Stimulated activated CD8-positive, alpha-beta memory T cell treated with anti-CD3 and anti-CD28 coated beads, Interleukin-2, amount 100 ng/mL, for 48 hours (primary cell): Measurements from ENCODE around the gene LOXHD1.

ENCODE experiments used
- DNase-seq, 2 donors: peaks; one replicate each; pipeline ENCODE4 v3.0.0-alpha.2; 2020; ENCODE audit warnings: low read depth in 2 of 2

LOXHD1 gene, protein sequence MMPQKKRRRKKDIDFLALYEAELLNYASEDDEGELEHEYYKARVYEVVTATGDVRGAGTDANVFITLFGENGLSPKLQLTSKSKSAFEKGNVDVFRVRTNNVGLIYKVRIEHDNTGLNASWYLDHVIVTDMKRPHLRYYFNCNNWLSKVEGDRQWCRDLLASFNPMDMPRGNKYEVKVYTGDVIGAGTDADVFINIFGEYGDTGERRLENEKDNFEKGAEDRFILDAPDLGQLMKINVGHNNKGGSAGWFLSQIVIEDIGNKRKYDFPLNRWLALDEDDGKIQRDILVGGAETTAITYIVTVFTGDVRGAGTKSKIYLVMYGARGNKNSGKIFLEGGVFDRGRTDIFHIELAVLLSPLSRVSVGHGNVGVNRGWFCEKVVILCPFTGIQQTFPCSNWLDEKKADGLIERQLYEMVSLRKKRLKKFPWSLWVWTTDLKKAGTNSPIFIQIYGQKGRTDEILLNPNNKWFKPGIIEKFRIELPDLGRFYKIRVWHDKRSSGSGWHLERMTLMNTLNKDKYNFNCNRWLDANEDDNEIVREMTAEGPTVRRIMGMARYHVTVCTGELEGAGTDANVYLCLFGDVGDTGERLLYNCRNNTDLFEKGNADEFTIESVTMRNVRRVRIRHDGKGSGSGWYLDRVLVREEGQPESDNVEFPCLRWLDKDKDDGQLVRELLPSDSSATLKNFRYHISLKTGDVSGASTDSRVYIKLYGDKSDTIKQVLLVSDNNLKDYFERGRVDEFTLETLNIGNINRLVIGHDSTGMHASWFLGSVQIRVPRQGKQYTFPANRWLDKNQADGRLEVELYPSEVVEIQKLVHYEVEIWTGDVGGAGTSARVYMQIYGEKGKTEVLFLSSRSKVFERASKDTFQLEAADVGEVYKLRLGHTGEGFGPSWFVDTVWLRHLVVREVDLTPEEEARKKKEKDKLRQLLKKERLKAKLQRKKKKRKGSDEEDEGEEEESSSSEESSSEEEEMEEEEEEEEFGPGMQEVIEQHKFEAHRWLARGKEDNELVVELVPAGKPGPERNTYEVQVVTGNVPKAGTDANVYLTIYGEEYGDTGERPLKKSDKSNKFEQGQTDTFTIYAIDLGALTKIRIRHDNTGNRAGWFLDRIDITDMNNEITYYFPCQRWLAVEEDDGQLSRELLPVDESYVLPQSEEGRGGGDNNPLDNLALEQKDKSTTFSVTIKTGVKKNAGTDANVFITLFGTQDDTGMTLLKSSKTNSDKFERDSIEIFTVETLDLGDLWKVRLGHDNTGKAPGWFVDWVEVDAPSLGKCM (N-terminal part only)

DNA sequence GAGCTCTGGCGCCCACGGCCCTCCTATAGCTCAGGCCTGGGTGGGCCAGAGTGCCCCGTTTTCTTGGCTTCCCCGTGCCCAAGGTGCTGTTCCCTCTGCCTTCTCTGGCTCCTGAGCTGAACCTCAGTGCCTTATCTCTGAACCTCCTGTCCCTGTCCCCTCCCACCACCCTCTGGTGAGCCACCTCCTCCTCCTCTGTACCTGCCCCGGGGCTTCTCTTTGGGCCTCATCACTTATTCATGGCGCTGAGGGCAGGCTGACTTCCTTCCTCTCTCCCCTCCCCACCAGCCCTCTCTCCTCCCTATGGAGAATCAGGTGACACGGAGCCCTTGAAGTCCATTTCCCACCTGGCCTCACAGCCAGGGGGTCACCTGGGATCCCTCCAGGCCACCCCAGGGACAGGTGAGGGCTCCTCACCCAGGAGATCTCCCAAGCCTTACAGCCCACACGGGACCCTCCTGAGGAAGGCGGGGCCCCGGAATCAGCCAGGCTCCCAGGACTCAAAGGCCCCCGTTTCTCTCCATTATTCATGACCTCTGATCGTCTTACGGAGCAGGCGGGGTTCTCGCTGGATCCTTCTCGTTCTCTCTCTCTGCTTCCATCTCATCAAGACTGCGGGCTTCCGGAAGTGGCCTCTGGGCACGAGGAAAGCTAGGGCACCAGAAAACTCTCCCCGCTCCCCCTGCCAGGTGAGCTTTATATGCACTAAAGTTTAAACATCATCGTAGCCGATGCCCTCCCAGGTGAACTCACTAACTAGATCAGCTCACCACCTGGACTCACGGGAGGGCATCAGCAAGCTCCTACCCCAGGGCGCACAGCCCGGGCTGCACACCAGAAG is at the start of gene LOXHD1:
TSS of gene LOXHD1 (minus strand) at position 106 of the 841 bp plus-strand sequence. CDS start 187 bp downstream, outside the sequence.
- no peak for DNase-seq

DNA sequence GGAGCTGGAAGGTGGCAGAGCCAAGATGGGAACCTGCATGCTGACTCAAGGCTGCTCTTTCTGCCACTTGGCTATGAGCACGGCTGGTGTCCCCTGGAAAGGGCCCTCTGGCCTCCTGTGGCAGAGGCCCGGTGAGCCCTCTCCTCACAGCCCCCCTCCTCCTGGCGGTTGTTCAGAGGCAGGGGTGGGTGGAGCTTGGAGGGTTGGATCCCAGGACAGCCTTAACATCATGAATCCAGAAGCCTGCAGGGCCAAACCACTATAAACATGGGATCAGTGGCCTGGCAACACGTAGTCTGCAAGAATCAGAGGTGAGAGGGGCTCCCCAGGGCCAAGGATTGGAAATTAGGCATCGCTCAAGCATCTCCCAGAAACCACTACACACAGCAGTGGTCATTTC is 48.5 kb upstream of the LOXHD1 start:
- no peak for DNase-seq

DNA sequence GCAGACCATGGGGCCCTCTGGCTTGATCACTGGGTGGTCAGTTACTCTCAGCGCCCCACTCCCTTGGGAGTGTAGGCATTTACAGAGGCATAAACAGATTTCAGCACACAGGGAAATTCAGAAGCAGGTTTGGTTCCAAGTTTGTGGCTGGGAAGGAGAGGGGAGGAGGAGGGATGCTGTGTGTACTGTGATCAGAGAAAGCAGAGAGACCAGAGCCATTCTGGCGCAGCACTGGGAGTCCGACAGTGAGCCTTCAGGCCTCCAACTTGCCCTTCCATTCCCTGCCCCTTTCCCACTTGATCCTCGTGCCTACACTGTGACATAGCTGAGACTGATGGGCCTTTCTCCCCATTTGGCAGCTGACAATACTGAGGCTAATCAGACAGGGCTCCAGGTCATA is 47.8 kb upstream of the LOXHD1 start:
- no peak for DNase-seq

DNA sequence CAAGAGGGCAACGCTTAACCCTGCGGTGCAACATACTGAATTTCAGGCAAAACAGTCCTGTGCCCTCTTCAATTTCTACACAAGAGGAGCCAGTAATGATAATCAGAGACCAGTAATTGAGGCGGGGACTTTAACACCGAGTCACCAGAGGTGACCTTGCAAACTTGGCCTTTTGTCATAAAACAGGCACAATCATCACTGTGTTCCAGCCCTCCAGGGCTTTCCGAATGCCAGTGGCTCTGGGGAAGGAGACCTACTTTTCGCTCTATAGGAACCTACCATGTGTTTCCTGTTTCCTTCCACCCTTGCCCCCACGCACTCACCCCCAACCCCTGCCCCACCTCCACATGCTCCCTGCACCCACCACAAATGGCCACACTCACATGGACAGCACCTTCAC is 47.2 kb upstream of the LOXHD1 start:
- no peak for DNase-seq

DNA sequence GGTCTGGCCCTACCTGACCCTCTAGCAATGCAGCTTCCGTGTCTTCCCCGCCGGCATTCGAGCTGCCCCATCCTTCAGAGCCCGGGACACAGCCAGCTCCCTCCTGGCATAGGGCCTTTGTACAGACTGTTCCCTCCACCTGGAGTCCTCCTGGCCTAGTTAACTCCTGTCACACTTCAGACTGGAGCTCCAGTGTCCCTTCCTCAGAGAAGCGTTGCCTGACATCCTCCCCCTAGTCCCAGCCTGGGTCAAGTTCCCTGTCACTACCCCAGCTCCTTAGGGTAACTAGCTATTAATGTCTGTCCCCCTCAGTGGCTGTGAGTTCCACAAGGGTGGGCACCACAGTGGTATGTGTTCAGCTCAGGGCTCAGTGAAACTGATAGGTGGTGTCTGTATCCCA is 45.5 kb upstream of the LOXHD1 start:
- DNase-seq = no peak

DNA sequence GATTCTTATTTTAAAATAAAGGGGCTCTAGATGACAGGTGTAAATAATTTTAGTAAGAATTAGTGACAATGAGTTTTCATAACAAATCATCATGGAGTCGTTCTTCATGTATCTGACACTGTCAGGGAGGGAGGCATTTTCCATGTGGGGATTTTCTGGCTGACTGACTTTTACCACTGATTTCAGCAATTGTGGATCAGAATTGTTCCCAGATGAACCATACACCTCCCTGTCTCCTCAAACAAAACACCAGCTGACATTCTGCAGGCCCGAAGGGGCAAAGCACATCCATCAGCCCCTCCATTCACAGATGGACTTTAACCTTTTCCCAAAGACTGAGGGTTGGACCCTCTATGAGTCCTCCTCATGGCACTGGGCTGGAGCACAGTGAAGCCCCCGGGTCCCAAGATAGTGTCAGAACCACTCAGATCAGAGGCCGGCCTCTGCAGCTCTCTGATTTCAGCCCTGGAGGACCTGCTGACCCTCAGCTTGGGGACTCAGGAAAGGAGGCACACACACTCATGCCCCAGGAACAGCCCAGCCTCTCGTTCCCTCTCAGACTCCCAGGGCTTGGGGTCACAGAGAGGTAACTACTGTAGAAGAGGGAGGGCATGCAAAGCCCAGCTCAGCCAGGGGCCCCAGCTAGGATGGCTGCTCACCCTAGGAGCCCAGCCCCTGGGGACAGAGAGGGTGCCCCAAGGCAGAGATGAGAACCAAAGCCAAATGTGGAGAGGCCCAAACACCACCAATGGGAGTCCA is 43.2 kb upstream of the LOXHD1 start:
- DNase-seq = no peak

DNA sequence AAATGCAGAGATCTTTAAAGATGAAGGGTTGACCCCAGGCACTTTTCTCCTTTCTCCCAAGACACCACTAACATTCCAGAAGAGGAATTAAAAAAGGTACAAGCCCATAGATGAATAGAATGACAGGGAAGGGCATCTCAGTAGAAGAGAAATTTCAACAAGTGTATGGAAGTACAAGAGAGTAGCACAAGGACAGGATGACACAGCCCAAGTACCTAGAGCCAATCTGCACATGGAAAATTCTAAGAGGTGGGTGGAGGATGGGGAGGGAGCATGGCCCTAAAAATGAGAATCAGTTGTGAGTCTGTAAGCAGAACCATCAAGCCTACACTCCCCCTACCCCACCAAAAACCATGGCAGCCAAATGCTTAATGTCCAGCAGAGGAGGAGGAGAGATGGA is 39.7 kb upstream of the LOXHD1 start:
- DNase-seq = no peak

DNA sequence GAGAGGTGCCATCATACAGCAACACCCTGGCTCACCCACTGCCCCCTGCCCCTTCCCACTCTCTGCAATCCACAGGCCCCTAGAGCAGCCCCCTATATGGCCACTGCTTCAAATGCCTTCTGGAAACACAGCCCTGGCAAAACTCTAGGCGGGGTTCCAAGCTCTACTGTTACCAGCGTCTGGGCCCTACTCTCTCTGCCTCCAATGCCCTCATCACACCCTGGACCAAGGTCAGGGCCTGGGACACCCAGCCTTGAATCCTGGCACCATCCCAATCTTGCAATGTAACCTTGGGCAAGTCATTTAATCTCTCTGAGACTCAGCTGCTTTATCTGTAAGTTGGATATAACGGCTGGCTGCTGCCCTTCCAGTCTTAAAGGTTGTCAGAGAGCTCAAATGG is 39.2 kb upstream of the LOXHD1 start:
- DNase-seq = no peak

DNA sequence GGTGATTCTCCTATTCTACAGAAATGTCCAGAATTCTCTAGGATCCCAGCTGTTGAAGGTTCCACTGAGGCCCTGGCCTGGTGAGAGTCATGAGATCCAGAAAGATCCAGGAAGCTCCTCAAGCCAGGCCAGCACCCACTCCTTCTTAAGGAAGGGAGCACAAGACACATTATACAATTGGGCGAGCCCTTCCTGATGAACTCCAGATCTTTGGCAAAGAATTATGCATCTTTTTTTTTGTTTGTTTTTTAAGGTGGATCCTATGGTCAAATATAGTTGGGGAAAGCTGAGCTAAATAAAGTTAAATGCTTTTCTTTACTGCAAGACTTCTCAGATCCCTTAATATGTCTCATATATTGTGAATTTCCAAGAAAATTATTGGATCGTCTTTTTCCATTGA is 37.0 kb upstream of the LOXHD1 start:
- DNase-seq = no peak

DNA sequence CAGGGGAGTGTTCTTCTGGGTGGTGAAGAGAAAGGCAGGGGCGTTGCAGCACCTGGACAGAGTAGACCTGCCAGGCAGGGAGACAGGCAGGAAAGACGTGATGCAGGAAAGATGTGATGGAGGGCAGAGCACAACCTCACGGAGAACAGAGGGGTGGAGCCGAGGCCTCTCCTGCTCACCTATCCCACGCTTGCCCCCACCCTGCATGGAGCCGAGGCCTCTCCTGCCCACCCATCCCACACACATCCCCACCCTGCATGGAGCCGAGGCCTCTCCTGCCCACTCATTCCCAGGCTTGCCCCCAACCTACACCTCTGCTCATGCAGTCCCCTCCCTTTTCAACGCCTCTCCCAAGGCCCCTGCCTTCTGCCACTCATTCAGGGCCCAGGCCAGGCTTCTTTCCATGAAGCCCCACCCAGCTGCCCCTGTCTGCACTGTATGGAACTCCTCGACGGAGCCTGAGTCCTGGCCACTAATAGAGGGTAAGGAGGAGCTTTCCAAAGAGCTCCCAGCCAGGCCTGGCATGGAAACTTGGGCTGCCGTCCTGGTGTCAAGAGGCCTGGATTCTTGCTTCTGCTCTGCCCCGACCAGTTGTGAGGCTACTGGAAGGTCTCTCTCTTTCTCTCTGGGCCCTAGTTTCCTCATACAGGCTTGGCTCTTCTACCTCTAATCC is 32.0 kb upstream of the LOXHD1 start:
- no peak for DNase-seq

DNA sequence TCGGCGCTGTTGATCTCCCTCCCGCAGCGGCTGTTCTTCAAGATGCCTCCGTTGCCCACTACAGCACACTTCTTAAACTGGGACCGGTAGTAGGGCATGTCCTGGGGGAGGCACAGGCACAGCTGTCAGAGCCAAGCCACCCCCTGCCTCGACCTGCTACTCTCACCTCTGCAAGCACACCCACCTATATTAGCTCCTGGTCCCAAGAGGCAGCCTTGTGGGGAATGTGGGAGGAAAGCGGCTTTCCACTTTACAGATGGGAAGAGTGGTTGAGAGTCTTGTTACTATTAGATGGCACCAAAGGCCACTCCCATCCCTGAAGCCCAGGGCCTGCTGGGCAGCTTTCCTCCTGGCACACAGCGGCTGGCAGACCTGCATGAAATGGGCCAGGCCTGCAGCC is 29.2 kb upstream of the LOXHD1 start:
- no peak for DNase-seq

DNA sequence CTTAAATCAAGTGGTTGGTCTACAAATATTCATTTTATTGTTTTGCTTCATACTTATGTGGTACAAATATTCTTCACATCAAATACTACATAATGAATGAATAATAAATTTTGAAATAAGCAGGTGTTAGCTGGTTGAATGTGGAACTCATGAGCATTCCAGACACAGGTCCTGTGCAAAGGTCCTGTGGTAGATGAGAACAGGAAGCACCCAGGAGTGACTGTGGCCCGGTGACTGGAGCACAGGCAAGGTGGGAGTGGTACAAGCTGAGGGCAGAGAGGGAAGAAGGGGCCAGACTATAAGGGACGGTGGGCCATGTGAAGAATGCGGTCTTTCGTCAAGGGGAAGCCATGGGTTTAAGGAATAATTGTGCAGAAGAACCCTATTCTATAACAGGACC is 26.2 kb upstream of the LOXHD1 start:
- no peak for DNase-seq

DNA sequence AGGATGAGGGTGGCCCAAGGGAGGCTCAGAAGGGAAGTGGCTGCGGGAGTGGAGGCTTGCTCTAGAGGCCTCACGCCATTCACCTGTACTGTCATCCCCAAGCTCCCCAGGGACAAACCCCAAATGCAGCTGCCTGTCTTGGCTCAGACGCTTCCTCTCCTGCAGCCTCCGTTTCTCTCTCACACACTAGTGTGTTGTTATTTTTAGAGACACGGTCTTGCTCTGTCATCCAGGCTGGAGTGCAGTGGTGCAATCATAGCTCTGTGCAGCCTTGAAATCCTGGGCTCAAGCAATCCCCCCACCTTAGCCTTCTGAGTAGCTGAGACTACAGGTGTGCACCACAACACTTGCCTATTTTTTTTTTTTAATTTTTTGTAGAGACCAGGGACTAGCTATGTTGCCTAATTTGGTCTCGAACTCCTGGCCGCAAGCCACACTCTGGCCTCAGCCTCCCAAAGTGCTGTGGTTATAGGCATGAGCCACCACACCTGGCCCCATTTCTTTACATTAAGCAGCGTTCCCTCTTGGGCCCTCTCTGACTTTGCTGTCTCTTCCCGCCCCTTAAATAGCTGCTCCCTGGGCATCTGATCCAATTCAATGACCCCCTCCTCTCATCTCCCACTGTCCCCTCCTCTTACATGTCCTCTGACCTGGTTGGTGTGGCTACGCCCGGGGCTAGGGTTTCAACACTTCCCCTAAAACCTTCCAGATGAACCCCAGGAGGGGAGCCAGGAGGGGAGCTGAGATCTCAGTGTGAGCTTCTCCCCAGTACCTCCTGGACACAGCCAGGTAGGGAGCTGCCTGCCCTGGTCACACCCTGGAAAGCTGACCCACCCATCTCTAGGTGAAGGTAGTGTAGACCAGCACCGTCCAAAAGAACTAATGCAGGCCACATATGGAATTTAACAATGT is 24.0 kb upstream of the LOXHD1 start:
- DNase-seq = no peak

DNA sequence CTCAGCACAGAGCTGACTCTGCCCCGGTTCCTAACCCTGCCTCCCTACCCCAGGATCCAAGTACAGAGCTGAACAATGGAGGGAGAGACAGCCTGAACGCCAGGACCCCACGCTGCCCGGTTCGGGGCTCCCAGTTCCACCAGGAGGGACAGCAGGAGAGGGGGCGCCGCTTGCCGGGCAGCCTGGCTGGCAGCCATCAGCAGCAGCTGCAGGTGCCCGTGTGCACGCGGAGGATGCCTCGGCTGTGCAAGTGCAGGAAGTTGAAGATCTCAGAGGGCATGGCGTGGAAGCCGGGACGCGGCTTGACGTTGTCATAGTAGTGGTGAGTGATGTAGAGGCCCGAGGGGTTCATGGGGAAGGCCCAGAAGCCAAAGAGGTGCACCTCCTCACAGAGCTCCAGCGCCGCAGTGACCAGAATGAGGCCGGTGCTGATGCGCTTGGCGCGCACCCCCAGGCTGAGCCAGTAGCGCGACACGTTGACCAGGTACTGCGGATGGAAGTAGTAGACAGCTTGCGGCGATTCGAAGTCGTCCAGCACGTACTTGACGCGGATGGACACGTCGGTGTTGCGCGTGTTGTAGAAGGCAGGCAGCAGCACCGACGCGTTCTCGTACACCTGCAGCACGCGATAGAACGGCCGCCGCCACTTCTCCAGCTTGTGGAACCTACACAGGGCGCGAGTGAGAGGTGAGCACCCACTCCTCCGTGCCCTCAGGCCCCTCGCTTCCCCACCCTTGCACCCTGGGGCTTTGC is 23.0 kb upstream of the LOXHD1 start:
- DNase-seq = no peak

DNA sequence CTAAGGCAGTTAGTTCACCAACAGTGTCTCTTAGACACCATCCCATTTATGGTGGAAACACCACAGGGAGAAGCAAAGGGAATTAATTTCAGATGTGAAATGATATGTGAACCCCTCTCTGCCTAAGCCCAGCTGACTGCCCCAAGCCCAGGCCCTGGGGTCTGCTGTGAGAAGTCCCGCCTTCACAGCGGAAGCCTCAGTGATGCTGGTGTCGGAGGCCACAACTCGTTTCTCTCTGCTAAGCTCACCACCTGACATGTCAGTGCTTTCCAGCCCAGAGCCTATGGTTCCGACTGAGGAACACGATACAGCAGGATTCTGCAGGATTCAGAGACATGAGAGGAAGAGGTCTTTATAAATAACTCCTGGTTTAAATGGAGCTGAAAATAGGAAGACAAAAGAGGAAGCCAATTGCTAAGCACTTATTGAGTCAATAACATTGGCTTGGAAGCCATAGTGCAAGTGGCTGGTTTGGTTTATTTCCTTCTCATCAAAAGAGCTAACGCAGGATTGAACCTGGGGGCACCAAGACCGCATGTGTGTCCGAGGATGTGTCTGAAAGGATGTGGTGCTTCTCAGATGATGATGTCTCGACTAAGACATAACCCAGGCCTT is 21.9 kb upstream of the LOXHD1 start:
- no peak for DNase-seq

DNA sequence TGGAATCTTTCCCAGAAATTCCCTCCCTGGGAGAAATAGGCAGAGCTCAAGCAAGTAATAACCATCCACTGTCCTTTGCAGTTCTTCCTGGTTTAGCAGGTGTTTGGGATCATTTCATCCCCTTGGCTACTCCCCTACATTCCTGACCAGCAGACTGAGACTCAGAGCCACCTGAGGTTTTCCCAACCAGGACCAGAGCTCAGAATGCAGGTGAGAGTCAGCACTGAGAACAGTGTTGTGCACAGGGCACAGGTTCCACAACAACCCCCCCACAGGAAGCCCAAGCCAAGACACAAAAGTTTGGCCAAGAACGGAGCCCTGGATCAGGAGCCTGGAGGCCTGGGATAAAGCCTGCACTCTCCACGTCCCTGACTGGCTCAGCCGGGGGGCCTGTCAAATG is 21.0 kb upstream of the LOXHD1 start:
- no peak for DNase-seq

DNA sequence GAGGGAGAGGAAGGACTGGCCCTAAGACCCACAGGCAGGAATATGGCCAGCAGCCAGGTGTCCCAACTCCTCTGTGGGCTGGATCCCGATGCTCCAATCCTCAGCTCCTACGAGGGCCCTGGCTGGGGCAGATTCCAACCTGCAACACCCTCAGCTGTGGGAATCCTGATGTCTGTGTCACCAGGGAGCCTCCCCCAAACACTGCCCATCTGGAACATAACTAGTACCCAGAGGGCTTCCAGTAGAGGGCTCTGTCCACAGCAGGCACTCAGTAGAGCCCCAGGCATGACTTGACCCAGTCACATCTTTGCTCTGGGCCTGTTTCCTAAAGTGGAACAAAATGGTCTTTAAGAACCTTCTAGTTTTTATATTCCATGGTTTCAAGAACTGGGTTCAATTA is 20.6 kb upstream of the LOXHD1 start:
- DNase-seq = no peak
